HCT116 (cell line): ENCODE data around the gene RASIP1. TPM values are rescaled to one million over a fixed set of nuclear protein-coding genes. Genes with fewer than 3 reads are reported as not detected.

ENCODE experiments used
- ATAC-seq: fragments of 200-7000 bp; cut with Tn5 transposase; 2 replicates; pipeline ENCODE4 v1.9.1; 2020; ENCODE audit warnings: mild to moderate bottlenecking, moderate library complexity
- BruUV-seq: library from RNA; stranded (reverse); fragments of 400-500 nt; replicated peaks from 2 replicates; lab custom pipeline; 2021; lab: Mats Ljungman, UMichigan
- CTCF ChIA-PET: fragments of 300-600 bp; sonication (Branson Sonifier 250); formaldehyde crosslinking; loops from one replicate; lab custom pipeline; 2021; ENCODE audit warnings: antibody characterized with exemption; lab: Charles Lee
- POLR2A ChIA-PET: fragments of 300-600, 350-600 bp; sonication (Branson Sonifier 250); formaldehyde crosslinking; loops from one replicate; lab custom pipeline; 2021; ENCODE audit warnings: antibody characterized with exemption; lab: Charles Lee
- RAD21 ChIA-PET, 2 experiments: fragments of 300-600 bp; sonication (Branson Sonifier 250); formaldehyde crosslinking; loops; one replicate each; lab custom pipeline; 2023; ENCODE audit warnings: low total read pairs in 2 of 2; ENCODE audit not compliant: uncharacterized antibody in 2 of 2, unreplicated experiment in 2 of 2, low non-redundant PET in 1 of 2; lab: Charles Lee
- DNase-seq: peaks from one replicate; pipeline ENCODE4 v3.0.0-alpha.2; 2010; ENCODE audit warnings: low read depth, low spot score
- H2AFZ ChIP-seq: fragments of 200-600 bp; shearing (Covaris generic), sonication (generic); 2 replicates; pipeline ENCODE4 v1.6.1; 2017; ENCODE audit warnings: low read depth, mixed run types, mixed read lengths, antibody characterized with exemption, low read length; ENCODE audit not compliant: poor library complexity, severe bottlenecking
- H3K27ac ChIP-seq: 2 replicates; pipeline ENCODE4 v1.5.1; 2012; ENCODE audit warnings: low read depth, low read length
- H3K27me3 ChIP-seq: fragments of 200-600 bp; sonication (generic); 2 replicates; pipeline ENCODE4 v1.6.1; 2016; ENCODE audit warnings: mixed run types, low read length, mixed read lengths; ENCODE audit not compliant: insufficient read depth
- H3K36me3 ChIP-seq, 2 experiments: fragments of 200-500 bp in 1 of 2; fragments of 200-600 bp in 1 of 2; sonication (Bioruptor generic) in 1 of 2; sonication (generic) in 1 of 2; 2 replicates each; pipeline versions ENCODE4 v1.5.1 to v1.6.1; 2014 to 2016; ENCODE audit warnings: low read length in 2 of 2, inconsistent platforms in 1 of 2, mixed read lengths in 1 of 2, mixed run types in 1 of 2; ENCODE audit not compliant: insufficient read depth in 2 of 2, control insufficient read depth in 1 of 2
- H3K4me1 ChIP-seq, 2 experiments: fragments of 200-600 bp in 1 of 2; sonication (generic) in 1 of 2; 2 replicates each; pipeline versions ENCODE4 v1.5.1 to v1.6.1; 2012 to 2017; ENCODE audit warnings: low read length in 2 of 2, inconsistent platforms in 1 of 2, mild to moderate bottlenecking in 1 of 2, mixed read lengths in 1 of 2, mixed run types in 1 of 2, moderate library complexity in 1 of 2; ENCODE audit not compliant: insufficient read depth in 2 of 2, control insufficient read depth in 1 of 2
- H3K4me2 ChIP-seq: fragments of 200-600 bp; sonication (generic); 2 replicates; pipeline ENCODE4 v1.6.1; 2017; ENCODE audit warnings: mixed run types, low read length, mixed read lengths
- H3K4me3 ChIP-seq, 2 experiments: fragments of 200-600 bp in 1 of 2; sonication (generic) in 1 of 2; replicated peaks in 1 of 2; 2 replicates each; pipeline ENCODE4 v1.5.1; 2011 to 2016; ENCODE audit warnings: low read length in 2 of 2, control low read depth in 1 of 2, low read depth in 1 of 2, mild to moderate bottlenecking in 1 of 2, mixed read lengths in 1 of 2, mixed run types in 1 of 2
- H3K79me2 ChIP-seq: fragments of 200-600 bp; sonication (generic); 2 replicates; pipeline ENCODE4 v1.6.1; 2017; ENCODE audit warnings: mild to moderate bottlenecking, mixed run types, low read length, moderate library complexity, mixed read lengths; ENCODE audit not compliant: insufficient read depth
- H3K9ac ChIP-seq: fragments of 200-600 bp; sonication (generic); 2 replicates; pipeline ENCODE4 v1.6.1; 2016; ENCODE audit warnings: low read length, mixed read lengths
- H3K9me2 ChIP-seq: fragments of 200-600 bp; sonication (generic), shearing (Covaris generic); 2 replicates; pipeline ENCODE4 v1.6.1; 2017; ENCODE audit warnings: mixed run types, mild to moderate bottlenecking, moderate library complexity; ENCODE audit not compliant: insufficient read depth
- H3K9me3 ChIP-seq, 2 experiments: fragments of 200-500 bp in 1 of 2; fragments of 200-600 bp in 1 of 2; sonication (Bioruptor generic) in 1 of 2; sonication (generic) in 1 of 2; 2 replicates each; pipeline ENCODE4 v1.6.1; 2014 to 2017; ENCODE audit warnings: low read length in 2 of 2, mixed read lengths in 2 of 2, inconsistent platforms in 1 of 2, low read depth in 1 of 2, mild to moderate bottlenecking in 1 of 2, mixed run types in 1 of 2, moderate library complexity in 1 of 2; ENCODE audit not compliant: control insufficient read depth in 1 of 2, insufficient read depth in 1 of 2
- H4K20me1 ChIP-seq: fragments of 200-600 bp; sonication (generic), shearing (Covaris generic); 2 replicates; pipeline ENCODE4 v1.6.1; 2017; ENCODE audit warnings: mixed run types, mild to moderate bottlenecking, moderate library complexity; ENCODE audit not compliant: insufficient read depth
- CBX3 ChIP-seq: IDR thresholded peaks from 2 replicates; pipeline ENCODE4 v1.6.1; 2012; ENCODE audit warnings: low read depth
- CEBPB ChIP-seq: IDR thresholded peaks from 2 replicates; pipeline ENCODE4 v1.6.1; 2012; ENCODE audit warnings: low read depth
- EGR1 ChIP-seq: IDR thresholded peaks from 2 replicates; pipeline ENCODE4 v1.6.1; 2012; ENCODE audit warnings: low read depth
- EZH2 ChIP-seq: fragments of 200-600 bp; sonication (generic); IDR thresholded peaks from 2 replicates; pipeline ENCODE4 v1.6.1; 2017; ENCODE audit warnings: antibody characterized with exemption, mixed run types
- FOSL1 ChIP-seq: IDR thresholded peaks from 2 replicates; pipeline ENCODE4 v1.6.1; 2012; ENCODE audit warnings: low read depth
- JUND ChIP-seq: IDR thresholded peaks from 2 replicates; pipeline ENCODE4 v1.6.1; 2012
- POLR2A ChIP-seq: IDR thresholded peaks from 2 replicates; pipeline ENCODE4 v1.7.0; 2011; ENCODE audit warnings: borderline replicate concordance; ENCODE audit not compliant: insufficient read depth, insufficient read length; ENCODE audit errors: extremely low read depth
- POLR2AphosphoS5 ChIP-seq: IDR thresholded peaks from 2 replicates; pipeline ENCODE4 v1.6.1; 2011; ENCODE audit warnings: mild to moderate bottlenecking, low read depth, low read length, moderate library complexity
- RAD21 ChIP-seq: IDR thresholded peaks from 2 replicates; pipeline ENCODE4 v1.6.1; 2012; ENCODE audit warnings: low read depth, mild to moderate bottlenecking
- SP1 ChIP-seq: IDR thresholded peaks from 2 replicates; pipeline ENCODE4 v1.6.1; 2012; ENCODE audit warnings: low read depth
- TCF7L2 ChIP-seq: IDR thresholded peaks from 2 replicates; pipeline ENCODE4 v1.7.0; 2011; ENCODE audit warnings: borderline replicate concordance, inconsistent platforms; ENCODE audit not compliant: insufficient read depth, insufficient read length; ENCODE audit errors: extremely low read depth
- YY1 ChIP-seq: IDR thresholded peaks from 2 replicates; pipeline ENCODE4 v1.6.1; 2011; ENCODE audit warnings: low read length, low read depth, moderate library complexity, mild to moderate bottlenecking; ENCODE audit not compliant: insufficient replicate concordance; ENCODE audit errors: extremely low read depth
- intact Hi-C: fragments of 100-400 bp; cut with micrococcal nuclease; formaldehyde crosslinking; loops from 2 replicates; pipeline ENCODE4 v1.10.0; 2022
- total RNA-seq: library from RNA; stranded (reverse); gene quantifications from one replicate; pipeline ENCODE4 v1.2.1, GENCODE V29; 2021; ENCODE audit not compliant: unreplicated experiment
- TF ChIP-seq, protein P1 (sequence below): IDR thresholded peaks from 2 replicates; pipeline ENCODE4 v1.6.1; 2011; ENCODE audit warnings: mild to moderate bottlenecking, low read length, moderate library complexity; ENCODE audit not compliant: insufficient replicate concordance; ENCODE audit errors: extremely low read depth
- TF ChIP-seq, protein P2 (sequence below), 3 experiments: fragments of 200-600 bp in 1 of 3; sonication (generic) in 1 of 3; IDR thresholded peaks in 2 of 3; conservative IDR thresholded peaks in 1 of 3; 2 replicates each; pipeline ENCODE4 v1.5.1; 2012 to 2017; ENCODE audit warnings: low read depth in 2 of 3, low read length in 2 of 3, antibody characterized with exemption in 1 of 3, borderline replicate concordance in 1 of 3, control low read depth in 1 of 3, mild to moderate bottlenecking in 1 of 3, mixed read lengths in 1 of 3, mixed run types in 1 of 3, moderate library complexity in 1 of 3; ENCODE audit not compliant: insufficient read depth in 1 of 3
- TF ChIP-seq, protein P3 (sequence below): IDR thresholded peaks from 2 replicates; pipeline ENCODE4 v1.6.1; 2012

The RASIP1 gene
- total RNA-seq, 1 experiment from 2014 or later: 1.9 TPM

DNA sequence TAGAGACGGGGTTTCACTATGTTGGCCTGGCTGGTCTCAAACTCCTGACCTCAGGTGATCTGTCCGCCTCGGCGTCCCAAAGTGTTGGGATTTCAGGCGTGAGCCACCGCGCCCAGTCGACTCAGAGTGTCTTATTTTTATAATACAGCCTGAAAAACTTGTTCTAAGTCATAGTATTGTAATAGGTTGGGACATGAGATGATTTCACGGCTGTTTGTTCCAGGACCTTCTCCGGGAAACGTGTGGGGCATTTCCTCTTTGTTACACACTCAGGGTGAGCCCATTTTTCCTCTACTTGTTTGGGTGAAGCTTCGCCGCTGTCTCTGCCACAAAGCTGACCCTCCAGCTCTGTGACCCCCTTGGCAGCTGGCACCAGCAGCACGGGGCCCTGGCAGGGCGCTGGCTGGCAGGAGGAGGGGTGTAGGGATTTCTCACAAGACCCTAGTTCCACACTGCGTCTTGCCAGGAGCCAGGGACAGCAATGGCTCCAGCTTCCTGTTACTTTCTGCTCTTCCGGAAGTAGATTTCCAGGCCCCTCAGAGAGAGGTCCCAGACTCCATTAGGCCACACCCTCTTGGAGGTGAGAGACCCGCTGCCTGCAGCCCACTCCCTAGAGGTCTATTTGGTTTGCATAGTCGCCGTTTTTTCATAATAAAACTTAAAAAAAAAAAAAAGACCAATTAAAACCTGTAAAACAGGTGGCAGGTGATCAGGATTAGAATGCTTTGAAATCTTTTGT is 30.5 kb upstream of the RASIP1 start:
- TF ChIP-seq POLR2AphosphoS5 (peak; percentile 77), EGR1 (no peak), YY1 (peak; percentile 69)
- TF ChIP-seq, all 23 proteins: peak for 2
- H3K79me2 ChIP-seq: no peaks in the 10 kb centered on the region
- POLR2A ChIA-PET: interaction anchor here (1.0 to 1.3 kb wide), 2 partner anchors 75 to 101 kb away, joined by 3 to 5 read pairs; partner anchors contain the start of genes FUT2 and PPP1R15A
- H3K36me3 ChIP-seq: no peaks in the 10 kb centered on the region
- peak overlapping the region; percentile 80 for H2AFZ ChIP-seq
- no peaks in the 10 kb centered on the region for H4K20me1 ChIP-seq
- peak overlapping the region; percentile 53 to 64 for H3K4me3 ChIP-seq
- RAD21 ChIA-PET: no interaction called here
- no peaks in the 10 kb centered on the region for H3K9me2 ChIP-seq
- TSS peak; percentile 95 for BruUV-seq
- peak overlapping the region; percentile 84 for H3K4me2 ChIP-seq
- CTCF ChIA-PET: interaction anchor here (1.1 kb wide), 1 partner anchor 17 kb away, joined by 3 read pairs; no protein-coding TSS in a partner anchor
- intact Hi-C loops: no loop called here
- H3K4me1 ChIP-seq: peaks cover 12 to 30% of the 10 kb centered on the region in 2 experiments
- no peaks in the 10 kb centered on the region for H3K9me3 ChIP-seq
- H3K9ac ChIP-seq: peak overlapping the region; percentile 74
- ATAC-seq (peak; percentile 79), DNase-seq (no peak)
- H3K27me3 ChIP-seq: no peaks in the 10 kb centered on the region
- peak overlapping the region; percentile 74 for H3K27ac ChIP-seq

DNA sequence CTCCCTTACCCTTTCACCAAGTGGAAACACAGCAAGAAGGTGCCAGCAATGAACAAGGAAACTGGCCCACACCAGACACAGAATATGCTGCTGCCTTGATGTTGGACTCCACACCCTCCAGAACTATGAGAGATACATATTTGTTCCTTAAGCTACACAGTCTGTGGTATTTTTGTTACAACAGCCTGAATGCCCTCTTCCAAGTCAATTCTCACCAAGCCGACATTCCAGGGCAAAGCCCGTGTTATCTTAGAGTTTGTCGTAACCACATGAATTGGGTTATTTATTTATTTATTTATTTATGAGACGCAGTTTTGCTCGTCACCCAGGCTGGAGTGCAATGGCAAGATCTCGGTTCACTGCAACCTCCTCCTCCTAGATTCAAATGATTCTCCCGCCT is 29.9 kb upstream of the RASIP1 start:
- Histone ChIP-seq H3K4me3 (peak overlapping the region; percentile 53 to 64), H2AFZ (no peak overlapping the region), H3K9me3 (no peaks in the 10 kb centered on the region), H3K4me2 (peak overlapping the region; percentile 84), H3K79me2 (no peaks in the 10 kb centered on the region), H3K4me1 (peaks cover 12 to 30% of the 10 kb centered on the region in 2 experiments), H3K9ac (peak overlapping the region; percentile 74), H3K36me3 (no peaks in the 10 kb centered on the region), H4K20me1 (no peaks in the 10 kb centered on the region), H3K27me3 (no peaks in the 10 kb centered on the region), H3K27ac (peak overlapping the region; percentile 74), H3K9me2 (no peaks in the 10 kb centered on the region)
- no TSS peak for BruUV-seq
- POLR2A ChIA-PET: interaction anchor here (0.9 to 1.3 kb wide), 3 partner anchors 75 to 124 kb away, joined by 3 to 5 read pairs (median 3); partner anchors contain the start of genes CA11, FUT2 and PPP1R15A
- DNase-seq (no peak), ATAC-seq (peak; percentile 71)
- CTCF ChIA-PET: interaction anchor here (1.1 kb wide), 1 partner anchor 18 kb away, joined by 3 read pairs; no protein-coding TSS in a partner anchor
- intact Hi-C loops: no loop called here
- RAD21 ChIA-PET: no interaction called here
- TF ChIP-seq, protein P1, sequence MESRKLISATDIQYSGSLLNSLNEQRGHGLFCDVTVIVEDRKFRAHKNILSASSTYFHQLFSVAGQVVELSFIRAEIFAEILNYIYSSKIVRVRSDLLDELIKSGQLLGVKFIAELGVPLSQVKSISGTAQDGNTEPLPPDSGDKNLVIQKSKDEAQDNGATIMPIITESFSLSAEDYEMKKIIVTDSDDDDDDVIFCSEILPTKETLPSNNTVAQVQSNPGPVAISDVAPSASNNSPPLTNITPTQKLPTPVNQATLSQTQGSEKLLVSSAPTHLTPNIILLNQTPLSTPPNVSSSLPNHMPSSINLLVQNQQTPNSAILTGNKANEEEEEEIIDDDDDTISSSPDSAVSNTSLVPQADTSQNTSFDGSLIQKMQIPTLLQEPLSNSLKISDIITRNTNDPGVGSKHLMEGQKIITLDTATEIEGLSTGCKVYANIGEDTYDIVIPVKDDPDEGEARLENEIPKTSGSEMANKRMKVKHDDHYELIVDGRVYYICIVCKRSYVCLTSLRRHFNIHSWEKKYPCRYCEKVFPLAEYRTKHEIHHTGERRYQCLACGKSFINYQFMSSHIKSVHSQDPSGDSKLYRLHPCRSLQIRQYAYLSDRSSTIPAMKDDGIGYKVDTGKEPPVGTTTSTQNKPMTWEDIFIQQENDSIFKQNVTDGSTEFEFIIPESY: no peak
- TF ChIP-seq RAD21: no peak
- no peak for TF ChIP-seq CEBPB
- no peak for TF ChIP-seq POLR2AphosphoS5
- TF ChIP-seq TCF7L2: no peak
- TF ChIP-seq EGR1: no peak
- no peak for TF ChIP-seq EZH2
- no peak for TF ChIP-seq POLR2A
- TF ChIP-seq CBX3: no peak
- no peak for TF ChIP-seq SP1
- no peak for TF ChIP-seq FOSL1
- no peak for TF ChIP-seq JUND
- TF ChIP-seq, protein P2, sequence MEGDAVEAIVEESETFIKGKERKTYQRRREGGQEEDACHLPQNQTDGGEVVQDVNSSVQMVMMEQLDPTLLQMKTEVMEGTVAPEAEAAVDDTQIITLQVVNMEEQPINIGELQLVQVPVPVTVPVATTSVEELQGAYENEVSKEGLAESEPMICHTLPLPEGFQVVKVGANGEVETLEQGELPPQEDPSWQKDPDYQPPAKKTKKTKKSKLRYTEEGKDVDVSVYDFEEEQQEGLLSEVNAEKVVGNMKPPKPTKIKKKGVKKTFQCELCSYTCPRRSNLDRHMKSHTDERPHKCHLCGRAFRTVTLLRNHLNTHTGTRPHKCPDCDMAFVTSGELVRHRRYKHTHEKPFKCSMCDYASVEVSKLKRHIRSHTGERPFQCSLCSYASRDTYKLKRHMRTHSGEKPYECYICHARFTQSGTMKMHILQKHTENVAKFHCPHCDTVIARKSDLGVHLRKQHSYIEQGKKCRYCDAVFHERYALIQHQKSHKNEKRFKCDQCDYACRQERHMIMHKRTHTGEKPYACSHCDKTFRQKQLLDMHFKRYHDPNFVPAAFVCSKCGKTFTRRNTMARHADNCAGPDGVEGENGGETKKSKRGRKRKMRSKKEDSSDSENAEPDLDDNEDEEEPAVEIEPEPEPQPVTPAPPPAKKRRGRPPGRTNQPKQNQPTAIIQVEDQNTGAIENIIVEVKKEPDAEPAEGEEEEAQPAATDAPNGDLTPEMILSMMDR (IDR thresholded peaks at IDR 0.05 in 2 of 3, conservative IDR thresholded peaks at IDR 0.05 in 1 of 3; ENCODE audit: borderline replicate concordance in 1 of 3, insufficient read depth in 1 of 3, low read depth in 2 of 3, low read length in 2 of 3): no peak
- TF ChIP-seq, protein P3, sequence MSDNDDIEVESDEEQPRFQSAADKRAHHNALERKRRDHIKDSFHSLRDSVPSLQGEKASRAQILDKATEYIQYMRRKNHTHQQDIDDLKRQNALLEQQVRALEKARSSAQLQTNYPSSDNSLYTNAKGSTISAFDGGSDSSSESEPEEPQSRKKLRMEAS: no peak
